ENCODE data around the gene AASDHPPT. TPM values are rescaled to one million over a fixed set of nuclear protein-coding genes. Genes with fewer than 3 reads are reported as not detected.
A peak's percentile ranks its signal among the peaks of the same experiment; 100 is the strongest.

AASDHPPT gene, protein sequence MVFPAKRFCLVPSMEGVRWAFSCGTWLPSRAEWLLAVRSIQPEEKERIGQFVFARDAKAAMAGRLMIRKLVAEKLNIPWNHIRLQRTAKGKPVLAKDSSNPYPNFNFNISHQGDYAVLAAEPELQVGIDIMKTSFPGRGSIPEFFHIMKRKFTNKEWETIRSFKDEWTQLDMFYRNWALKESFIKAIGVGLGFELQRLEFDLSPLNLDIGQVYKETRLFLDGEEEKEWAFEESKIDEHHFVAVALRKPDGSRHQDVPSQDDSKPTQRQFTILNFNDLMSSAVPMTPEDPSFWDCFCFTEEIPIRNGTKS
- 38.8 and 49.6 TPM in 2 replicates for total RNA-seq
- long read RNA-seq, full-length matches to known transcripts, result 412 of 424 reads
- long read RNA-seq, partial matches to known transcripts, result 9 of 424 reads
- long read RNA-seq, other reads (novel, unspliced or antisense), result 3 of 424 reads

DNA sequence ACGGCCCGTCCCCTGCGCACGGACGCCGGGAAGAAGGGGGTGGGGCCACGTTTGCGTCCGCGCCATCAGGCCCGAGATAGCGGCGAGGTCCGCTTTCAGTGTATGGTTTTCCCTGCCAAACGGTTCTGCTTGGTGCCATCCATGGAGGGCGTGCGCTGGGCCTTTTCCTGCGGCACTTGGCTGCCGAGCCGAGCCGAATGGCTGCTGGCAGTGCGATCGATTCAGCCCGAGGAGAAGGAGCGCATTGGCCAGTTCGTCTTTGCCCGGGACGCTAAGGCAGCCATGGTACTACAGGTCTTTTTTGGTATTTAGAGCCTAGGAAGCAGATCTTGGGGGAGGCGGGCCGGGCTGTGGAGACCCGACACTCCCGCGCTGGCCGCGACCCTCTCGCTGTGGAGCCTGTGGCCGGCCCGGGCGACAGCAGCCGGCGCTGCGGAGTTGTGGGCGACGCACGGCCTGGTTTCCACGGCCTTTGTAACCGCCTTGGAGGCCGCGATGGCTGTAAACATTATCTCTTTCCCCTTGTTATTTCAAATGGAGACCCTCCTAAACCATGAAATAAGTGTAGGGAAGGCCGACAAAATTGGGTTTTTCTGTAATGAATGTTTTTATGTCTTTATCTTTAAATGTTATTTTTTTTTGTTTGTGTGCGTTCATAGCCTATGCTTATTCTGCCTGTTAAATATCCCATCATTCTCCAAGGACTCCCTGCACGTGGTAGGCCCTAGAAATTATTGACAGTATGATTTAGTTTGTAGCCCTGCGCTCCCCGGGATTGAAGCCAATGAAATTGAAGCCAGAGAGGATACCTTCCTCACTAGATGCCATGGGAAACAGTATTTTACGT is at the start of gene AASDHPPT:
TSS of gene AASDHPPT (plus strand) at position 54 of the 847 bp plus-strand sequence. CDS start at position 103, 49 bp downstream.
- DNase-seq (ENCODE audit: extremely low spot score, unreplicated experiment), result no peak
- Mint-ChIP-seq H3K4me3 (ENCODE audit: unreplicated experiment) (peak within 1 kb of the TSS; percentile 96), H3K9me3 (ENCODE audit: unreplicated experiment) (no peaks in the 10 kb centered on the region), H3K36me3 (ENCODE audit: unreplicated experiment) (peaks cover 20% of the 10 kb centered on the region), H3K27me3 (ENCODE audit: unreplicated experiment) (no peaks in the 10 kb centered on the region), H3K27ac (ENCODE audit: unreplicated experiment) (peak within 1 kb of the TSS; percentile 99), H3K4me1 (ENCODE audit: unreplicated experiment) (peaks cover 32% of the 10 kb centered on the region)
- TF ChIP-seq, protein P1, sequence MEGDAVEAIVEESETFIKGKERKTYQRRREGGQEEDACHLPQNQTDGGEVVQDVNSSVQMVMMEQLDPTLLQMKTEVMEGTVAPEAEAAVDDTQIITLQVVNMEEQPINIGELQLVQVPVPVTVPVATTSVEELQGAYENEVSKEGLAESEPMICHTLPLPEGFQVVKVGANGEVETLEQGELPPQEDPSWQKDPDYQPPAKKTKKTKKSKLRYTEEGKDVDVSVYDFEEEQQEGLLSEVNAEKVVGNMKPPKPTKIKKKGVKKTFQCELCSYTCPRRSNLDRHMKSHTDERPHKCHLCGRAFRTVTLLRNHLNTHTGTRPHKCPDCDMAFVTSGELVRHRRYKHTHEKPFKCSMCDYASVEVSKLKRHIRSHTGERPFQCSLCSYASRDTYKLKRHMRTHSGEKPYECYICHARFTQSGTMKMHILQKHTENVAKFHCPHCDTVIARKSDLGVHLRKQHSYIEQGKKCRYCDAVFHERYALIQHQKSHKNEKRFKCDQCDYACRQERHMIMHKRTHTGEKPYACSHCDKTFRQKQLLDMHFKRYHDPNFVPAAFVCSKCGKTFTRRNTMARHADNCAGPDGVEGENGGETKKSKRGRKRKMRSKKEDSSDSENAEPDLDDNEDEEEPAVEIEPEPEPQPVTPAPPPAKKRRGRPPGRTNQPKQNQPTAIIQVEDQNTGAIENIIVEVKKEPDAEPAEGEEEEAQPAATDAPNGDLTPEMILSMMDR (IDR thresholded peaks at IDR 0.05), result no peak

DNA sequence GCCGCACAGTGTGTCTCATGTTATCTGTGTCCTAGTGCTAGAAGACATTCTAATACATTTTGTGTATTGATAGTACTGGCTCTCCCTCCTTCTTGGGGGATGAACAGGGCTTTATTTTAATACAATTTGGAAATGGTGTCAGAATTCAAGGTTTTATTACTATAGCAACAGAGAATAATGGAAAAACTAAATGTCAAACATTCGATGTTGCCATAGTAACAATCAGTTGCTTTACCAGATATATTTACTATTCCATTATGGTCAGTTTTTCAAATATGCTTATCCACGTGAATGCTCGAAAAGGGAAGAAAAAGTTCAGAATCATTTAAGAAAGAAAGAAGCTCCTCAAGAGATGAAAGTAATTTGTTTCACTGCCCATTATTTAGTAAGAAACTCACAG is 46.9 kb upstream of the AASDHPPT start:
- Mint-ChIP-seq H3K27ac (ENCODE audit: unreplicated experiment) (no peak overlapping the region), H3K4me1 (ENCODE audit: unreplicated experiment) (no peaks in the 10 kb centered on the region), H3K9me3 (ENCODE audit: unreplicated experiment) (no peaks in the 10 kb centered on the region), H3K4me3 (ENCODE audit: unreplicated experiment) (no peak overlapping the region), H3K27me3 (ENCODE audit: unreplicated experiment) (peaks cover 35% of the 10 kb centered on the region), H3K36me3 (ENCODE audit: unreplicated experiment) (no peaks in the 10 kb centered on the region)
- no peak for DNase-seq (ENCODE audit: extremely low spot score, unreplicated experiment)
- TF ChIP-seq, protein P1 (IDR thresholded peaks at IDR 0.05), result no peak

- Mint-ChIP-seq H3K36me3 (ENCODE audit: unreplicated experiment) (no peaks in the 10 kb centered on the region), H3K27me3 (ENCODE audit: unreplicated experiment) (peaks cover 32% of the 10 kb centered on the region), H3K9me3 (ENCODE audit: unreplicated experiment) (no peaks in the 10 kb centered on the region), H3K4me3 (ENCODE audit: unreplicated experiment) (no peak overlapping the region), H3K4me1 (ENCODE audit: unreplicated experiment) (no peaks in the 10 kb centered on the region), H3K27ac (ENCODE audit: unreplicated experiment) (no peak overlapping the region)
- no peak for DNase-seq (ENCODE audit: extremely low spot score, unreplicated experiment)
- TF ChIP-seq, protein P1 (IDR thresholded peaks at IDR 0.05), result no peak
These were observed 46.2 kb upstream of the AASDHPPT start for GRCh38 chr11:106031202-106031810.

GRCh38 chr11:106031936-106032335 is 45.5 kb upstream of the AASDHPPT start:
- peaks cover 32% of the 10 kb centered on the region for H3K27me3 Mint-ChIP-seq (ENCODE audit: unreplicated experiment)
- TF ChIP-seq, protein P1 (IDR thresholded peaks at IDR 0.05), result no peak
- no peaks in the 10 kb centered on the region for H3K36me3 Mint-ChIP-seq (ENCODE audit: unreplicated experiment)
- no peak overlapping the region for H3K4me3 Mint-ChIP-seq (ENCODE audit: unreplicated experiment)
- H3K9me3 Mint-ChIP-seq (ENCODE audit: unreplicated experiment), result no peaks in the 10 kb centered on the region
- H3K4me1 Mint-ChIP-seq (ENCODE audit: unreplicated experiment), result no peaks in the 10 kb centered on the region
- DNase-seq (ENCODE audit: extremely low spot score, unreplicated experiment), result no peak
- no peak overlapping the region for H3K27ac Mint-ChIP-seq (ENCODE audit: unreplicated experiment)
